VCaP (cell line): ENCODE results near the gene CA6.
"Not testable (repeated sequence)": the region's sequence is repeated elsewhere in the genome, so short reads cannot be mapped to it uniquely, and the experiment has no call there.

Source experiments
- H3K27ac ChIP-seq: fragments of 450-650 bp; 2 replicates; pipeline ENCODE4 v1.5.1; 2017
- TF ChIP-seq, protein P1 (sequence below): fragments of 450-650 bp; conservative IDR thresholded peaks from 2 replicates; pipeline ENCODE4 v1.5.1; 2017; ENCODE audit warnings: mild to moderate bottlenecking, moderate library complexity

CA6 gene

DNA sequence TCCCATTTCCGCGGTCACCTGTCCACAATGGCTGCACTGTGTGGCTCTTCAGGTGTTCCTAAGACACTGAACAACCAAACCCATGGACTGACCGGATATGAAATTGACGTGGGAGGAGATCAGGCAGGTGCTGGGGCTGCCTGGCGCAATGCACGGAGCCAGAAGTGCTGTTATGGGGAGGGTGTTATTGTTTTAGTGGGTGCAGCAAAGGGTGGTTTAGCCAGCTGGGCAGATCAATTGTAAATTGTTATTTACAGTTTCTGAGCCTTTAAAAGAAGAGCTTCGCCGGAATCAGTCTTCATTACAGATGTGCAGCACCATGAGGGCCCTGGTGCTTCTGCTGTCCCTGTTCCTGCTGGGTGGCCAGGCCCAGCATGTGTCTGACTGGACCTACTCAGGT lies at the start of gene CA6:
Gene CA6 (plus strand): TSS at position 301 of the 400 bp plus-strand sequence. CDS start 19 bp downstream, at position 320.
- H3K27ac ChIP-seq, result no peak within 1 kb of the TSS
- TF ChIP-seq, protein P1, sequence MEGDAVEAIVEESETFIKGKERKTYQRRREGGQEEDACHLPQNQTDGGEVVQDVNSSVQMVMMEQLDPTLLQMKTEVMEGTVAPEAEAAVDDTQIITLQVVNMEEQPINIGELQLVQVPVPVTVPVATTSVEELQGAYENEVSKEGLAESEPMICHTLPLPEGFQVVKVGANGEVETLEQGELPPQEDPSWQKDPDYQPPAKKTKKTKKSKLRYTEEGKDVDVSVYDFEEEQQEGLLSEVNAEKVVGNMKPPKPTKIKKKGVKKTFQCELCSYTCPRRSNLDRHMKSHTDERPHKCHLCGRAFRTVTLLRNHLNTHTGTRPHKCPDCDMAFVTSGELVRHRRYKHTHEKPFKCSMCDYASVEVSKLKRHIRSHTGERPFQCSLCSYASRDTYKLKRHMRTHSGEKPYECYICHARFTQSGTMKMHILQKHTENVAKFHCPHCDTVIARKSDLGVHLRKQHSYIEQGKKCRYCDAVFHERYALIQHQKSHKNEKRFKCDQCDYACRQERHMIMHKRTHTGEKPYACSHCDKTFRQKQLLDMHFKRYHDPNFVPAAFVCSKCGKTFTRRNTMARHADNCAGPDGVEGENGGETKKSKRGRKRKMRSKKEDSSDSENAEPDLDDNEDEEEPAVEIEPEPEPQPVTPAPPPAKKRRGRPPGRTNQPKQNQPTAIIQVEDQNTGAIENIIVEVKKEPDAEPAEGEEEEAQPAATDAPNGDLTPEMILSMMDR, result no peak

DNA sequence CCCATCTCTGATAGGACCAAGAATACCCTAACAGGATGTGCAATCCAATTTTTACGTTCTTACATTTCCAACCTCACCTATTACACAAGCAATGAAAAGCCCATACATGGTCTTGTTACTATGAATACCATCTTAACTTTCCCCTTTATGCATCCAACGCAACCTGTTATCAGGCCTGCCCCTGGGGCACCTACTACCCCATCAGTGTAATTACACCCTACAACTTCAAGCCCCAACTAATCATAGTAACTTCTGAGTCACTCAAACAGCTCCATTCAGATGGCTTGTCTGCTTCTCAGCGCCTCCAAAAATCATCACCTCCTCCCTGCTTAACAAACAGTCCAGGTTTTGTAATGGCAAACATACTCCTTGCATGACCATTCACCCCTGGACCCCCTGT lies 48.9 kb upstream of the CA6 start:
- peak overlapping the region; percentile 67 for H3K27ac ChIP-seq

DNA sequence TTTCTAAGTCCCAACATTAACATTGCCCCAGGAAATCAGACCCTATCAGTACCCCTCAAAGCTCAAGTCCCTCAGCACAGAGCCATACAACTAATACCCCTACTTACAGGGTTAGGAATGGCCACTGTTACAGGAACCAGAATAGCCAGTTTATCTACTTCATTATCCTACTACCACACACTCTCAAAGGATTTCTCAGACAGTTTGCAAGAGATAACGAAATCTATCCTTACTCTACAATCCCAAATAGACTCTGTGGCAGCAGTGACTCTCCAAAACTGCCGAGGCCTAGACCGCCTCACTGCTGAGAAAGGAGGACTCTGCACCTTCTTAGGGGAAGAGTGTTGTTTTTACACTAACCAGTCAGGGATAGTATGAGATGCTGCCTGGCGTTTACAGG lies 48.2 kb upstream of the CA6 start:
- peak overlapping the region; percentile 67 for H3K27ac ChIP-seq

DNA sequence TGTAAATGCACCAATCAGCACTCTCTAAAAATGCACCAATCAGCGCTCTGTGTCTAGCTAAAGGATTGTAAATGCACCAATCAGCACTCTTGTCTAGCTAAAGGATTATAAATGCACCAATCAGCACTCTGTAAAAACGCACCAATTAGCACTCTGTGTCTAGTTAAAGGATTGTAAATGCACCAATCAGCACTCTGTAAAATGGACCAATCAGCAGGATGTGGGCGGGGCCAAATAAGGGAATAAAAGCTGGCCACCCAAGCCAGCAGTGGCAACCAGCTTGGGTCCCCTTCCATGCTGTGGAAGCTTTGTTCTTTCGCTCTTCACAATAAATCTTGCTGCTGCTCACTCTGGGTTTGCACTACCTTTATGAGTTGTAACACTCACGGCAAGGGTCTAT lies 47.2 kb upstream of the CA6 start:
- peak overlapping the region; percentile 67 for H3K27ac ChIP-seq

DNA sequence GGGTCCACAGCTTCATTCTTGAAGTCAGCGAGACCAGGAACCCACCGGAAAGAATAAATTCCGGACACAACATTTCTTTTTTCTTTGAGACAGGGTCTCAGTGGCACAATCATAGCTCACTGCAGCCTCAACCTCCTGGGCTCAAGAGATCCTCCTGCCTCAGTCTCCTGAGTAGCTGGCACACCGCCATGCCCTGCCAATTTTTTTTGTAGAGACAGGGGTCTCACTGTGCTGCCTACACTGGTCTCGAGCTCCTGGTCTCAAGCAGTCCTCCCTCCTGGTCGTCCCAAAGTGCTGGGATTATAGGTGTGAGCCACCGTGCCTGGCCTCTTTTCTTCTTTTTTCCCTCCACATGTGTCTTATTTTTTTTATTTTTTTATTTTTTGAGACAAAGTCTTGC lies 46.6 kb upstream of the CA6 start:
- TF ChIP-seq, protein P1, result no peak
- H3K27ac ChIP-seq, result no peak overlapping the region

DNA sequence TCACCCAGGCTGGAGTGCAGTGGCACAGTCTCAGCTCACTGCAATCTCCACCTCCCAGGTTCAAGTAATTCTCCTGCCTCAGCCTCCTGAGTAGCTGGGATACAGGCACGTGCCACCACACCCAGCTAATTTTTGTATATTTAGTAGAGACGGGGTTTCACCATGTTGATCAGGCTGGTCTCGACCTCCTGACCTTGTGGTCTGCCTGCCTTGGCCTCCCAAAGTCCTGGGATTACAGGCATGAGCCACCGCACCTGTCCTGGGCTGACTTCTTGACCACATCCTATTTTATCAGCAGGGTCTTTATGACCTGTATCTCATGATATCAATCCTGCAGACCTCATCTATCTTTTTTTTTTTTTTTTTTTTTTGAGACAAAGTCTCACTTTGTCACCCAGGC lies 45.0 kb upstream of the CA6 start:
- not testable (repeated sequence) for H3K27ac ChIP-seq

DNA sequence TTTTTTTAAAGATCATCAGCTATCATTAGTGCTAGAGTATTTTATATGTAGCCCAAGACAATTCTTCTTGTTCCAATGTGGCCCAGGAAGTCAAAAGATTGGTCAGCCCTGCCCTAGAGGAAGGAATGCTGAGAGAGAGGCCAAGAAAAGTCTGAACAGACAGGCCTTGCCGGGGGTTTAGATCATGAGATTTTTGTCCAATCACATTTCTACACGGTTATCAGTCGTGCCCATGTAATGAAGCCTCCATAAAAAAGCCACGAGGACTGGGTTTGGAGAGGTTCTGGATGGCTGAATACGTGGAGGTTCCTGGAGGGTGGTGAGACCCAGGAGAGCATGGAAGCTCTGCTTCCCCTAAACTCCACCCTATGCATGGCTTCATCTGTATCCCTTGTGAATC lies 42.9 kb upstream of the CA6 start:
- TF ChIP-seq, protein P1, result no peak
- peak overlapping the region; percentile 76; the same call in 1 of the 2 replicates for H3K27ac ChIP-seq

DNA sequence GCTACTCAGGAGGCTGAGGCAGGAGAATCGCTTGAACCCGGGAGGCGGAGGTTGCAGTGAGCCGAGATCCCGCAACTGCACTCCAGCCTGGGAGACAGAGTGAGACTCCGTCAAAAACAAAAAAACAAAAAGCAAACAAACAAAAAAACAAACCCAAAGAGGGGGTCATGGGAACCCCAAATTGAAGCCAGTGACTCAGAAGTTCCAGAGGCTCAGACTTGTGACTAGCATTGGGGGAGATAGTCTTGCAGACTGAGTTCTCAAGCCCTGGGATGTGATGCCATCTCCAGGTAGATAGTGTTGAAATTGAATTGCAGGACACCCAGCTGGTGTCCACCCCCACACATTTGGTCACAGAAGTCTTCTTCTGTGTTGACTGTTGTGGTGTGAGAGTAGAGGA lies 42.3 kb upstream of the CA6 start:
- H3K27ac ChIP-seq, result peak overlapping the region; percentile 76
- TF ChIP-seq, protein P1, result no peak

DNA sequence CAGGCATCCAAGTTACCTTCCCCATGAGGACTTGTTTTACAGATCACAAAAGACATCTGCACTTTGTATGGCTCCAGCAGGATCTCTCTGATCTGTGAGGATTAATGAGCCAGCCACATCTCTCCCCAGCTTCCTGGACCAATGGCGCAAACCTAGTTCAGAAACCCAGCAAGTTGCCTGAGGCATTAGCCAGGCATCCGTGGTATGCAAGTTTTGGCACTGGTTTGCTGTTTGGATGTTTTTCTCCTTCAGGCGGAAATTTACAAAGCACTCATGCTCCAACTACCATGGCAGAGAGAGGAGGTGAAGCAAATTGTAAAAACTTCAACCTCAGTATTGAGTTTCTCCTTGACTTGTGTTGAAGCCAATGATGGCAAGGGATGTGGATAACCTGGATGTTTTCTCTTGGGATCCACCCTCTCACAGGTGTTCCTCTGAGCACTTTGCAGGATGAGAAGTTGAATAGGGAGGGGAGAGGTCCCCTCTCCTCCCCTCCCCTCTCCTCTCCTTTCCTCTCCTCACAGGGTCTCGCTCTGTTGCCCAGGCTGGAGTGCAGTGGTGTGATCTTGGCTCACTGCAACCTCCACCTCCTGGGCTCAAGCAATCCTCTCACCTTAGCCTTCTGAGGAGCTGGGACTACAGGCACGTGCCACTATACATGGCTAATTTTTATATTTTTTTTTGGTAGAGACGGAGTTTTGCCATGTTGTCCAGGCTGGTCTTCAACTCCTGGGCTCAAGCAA lies 41.6 kb upstream of the CA6 start:
- TF ChIP-seq, protein P1, result no peak
- H3K27ac ChIP-seq, result peak overlapping the region; percentile 76

DNA sequence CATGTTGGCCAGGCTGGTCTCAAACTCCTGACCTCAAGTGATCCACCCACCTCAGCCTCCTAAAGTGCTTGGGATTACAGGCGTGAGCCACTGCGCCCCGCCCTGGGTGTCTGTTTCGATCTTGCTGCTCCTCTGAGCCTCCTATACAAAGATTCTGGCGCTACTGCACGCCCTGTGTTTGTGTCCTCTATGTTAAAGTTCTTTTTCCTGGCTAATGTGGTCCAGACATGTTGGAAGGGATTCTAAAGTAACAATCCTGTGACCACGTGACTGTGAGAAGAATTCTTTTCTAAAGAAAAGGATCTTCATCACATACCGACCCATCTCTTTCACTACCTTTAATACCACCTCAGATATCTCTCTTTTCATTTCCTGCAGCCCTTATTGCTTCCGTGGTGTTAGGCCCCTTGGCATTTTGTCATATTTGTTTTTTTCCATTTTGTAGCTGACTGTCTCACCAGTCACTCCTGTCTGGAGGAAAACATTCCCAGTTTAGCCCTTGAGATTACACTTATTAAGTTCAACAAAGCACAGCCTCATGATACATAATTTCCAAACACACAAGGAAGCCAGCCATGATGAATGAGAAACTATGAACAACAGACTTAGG lies 40.0 kb upstream of the CA6 start:
- TF ChIP-seq, protein P1, result no peak
- H3K27ac ChIP-seq, result peak overlapping the region; percentile 76
